OCI-LY7 (cell line): ENCODE results near the gene KAZN. TPM values are rescaled to one million over a fixed set of nuclear protein-coding genes. Genes with fewer than 3 reads are reported as not detected.

Experiments used
- BruUV-seq: library from RNA; stranded (reverse); fragments of 400-500 nt; replicated peaks from 2 replicates; lab custom pipeline; 2021; lab: Mats Ljungman, UMichigan
- CTCF ChIA-PET: fragments of 300-600 bp; sonication (Branson Sonifier 250); formaldehyde crosslinking; loops from one replicate; lab custom pipeline; 2022; ENCODE audit warnings: antibody characterized with exemption; ENCODE audit not compliant: unreplicated experiment; lab: Charles Lee
- POLR2A ChIA-PET: fragments of 300-600 bp; sonication (Branson Sonifier 250); formaldehyde crosslinking; loops from one replicate; lab custom pipeline; 2022; ENCODE audit warnings: antibody characterized with exemption; lab: Charles Lee
- DNase-seq: peaks from one replicate; pipeline ENCODE4 v3.0.0-alpha.2; 2015; ENCODE audit warnings: low spot score
- H2AFZ ChIP-seq: fragments of 200-600 bp; sonication (generic), shearing (Covaris generic); 2 replicates; pipeline ENCODE4 v1.6.1; 2014; ENCODE audit warnings: mild to moderate bottlenecking, antibody characterized with exemption, low read length, moderate library complexity
- H3K27ac ChIP-seq: fragments of 200-600 bp; sonication (generic); 2 replicates; pipeline ENCODE4 v1.5.1; 2014; ENCODE audit warnings: mixed run types, low read depth, mild to moderate bottlenecking, moderate library complexity, low read length, inconsistent platforms; ENCODE audit not compliant: poor library complexity, severe bottlenecking
- H3K36me3 ChIP-seq: fragments of 200-600 bp; sonication (generic); 2 replicates; pipeline ENCODE4 v1.6.1; 2014; ENCODE audit warnings: mild to moderate bottlenecking, antibody characterized with exemption, low read length, moderate library complexity, mixed read lengths; ENCODE audit not compliant: insufficient read depth
- H3K4me1 ChIP-seq: fragments of 200-600 bp; sonication (generic); 2 replicates; pipeline ENCODE4 v1.5.1; 2014; ENCODE audit warnings: mild to moderate bottlenecking, low read length; ENCODE audit not compliant: insufficient read depth, poor library complexity, severe bottlenecking
- H3K4me2 ChIP-seq: fragments of 200-600 bp; sonication (generic); 2 replicates; pipeline ENCODE4 v1.6.1; 2014; ENCODE audit warnings: mild to moderate bottlenecking, low read length
- H3K4me3 ChIP-seq: fragments of 200-600 bp; sonication (generic); 2 replicates; pipeline ENCODE4 v1.5.1; 2014; ENCODE audit warnings: mild to moderate bottlenecking, low read depth, low read length; ENCODE audit not compliant: poor library complexity, severe bottlenecking
- H3K79me2 ChIP-seq: fragments of 200-600 bp; sonication (generic); 2 replicates; pipeline ENCODE4 v1.6.1; 2016; ENCODE audit warnings: low read depth, mild to moderate bottlenecking, low read length, moderate library complexity, mixed read lengths; ENCODE audit not compliant: insufficient read depth
- H3K9me2 ChIP-seq: fragments of 200-600 bp; sonication (generic); 2 replicates; pipeline ENCODE4 v1.6.1; 2016; ENCODE audit warnings: mild to moderate bottlenecking, low read length, mixed read lengths; ENCODE audit not compliant: insufficient read depth
- H3K9me3 ChIP-seq: fragments of 200-600 bp; sonication (generic); 2 replicates; pipeline ENCODE4 v1.6.1; 2014; ENCODE audit warnings: mild to moderate bottlenecking, mixed run types, low read length, mixed read lengths
- H4K20me1 ChIP-seq: fragments of 200-600 bp; sonication (generic); 2 replicates; pipeline ENCODE4 v1.6.1; 2014; ENCODE audit warnings: mild to moderate bottlenecking, antibody characterized with exemption, low read length, moderate library complexity, mixed read lengths; ENCODE audit not compliant: insufficient read depth
- CTCF ChIP-seq: fragments of 200-600 bp; sonication (generic); conservative IDR thresholded peaks from 2 replicates; pipeline ENCODE4 v1.5.1; 2014; ENCODE audit warnings: mild to moderate bottlenecking, antibody characterized with exemption, low read length, moderate library complexity, mixed read lengths
- EZH2phosphoT487 ChIP-seq: fragments of 200-600 bp; sonication (generic); IDR thresholded peaks from 2 replicates; pipeline ENCODE4 v1.6.1; 2018; ENCODE audit warnings: low read depth, borderline replicate concordance, mild to moderate bottlenecking, mixed run types, antibody characterized with exemption, low read length, moderate library complexity, mixed read lengths
- intact Hi-C: fragments of 100-400 bp; cut with micrococcal nuclease; formaldehyde crosslinking; loops from one replicate; pipeline ENCODE4 v1.10.0; 2022; ENCODE audit not compliant: unreplicated experiment
- total RNA-seq, 2 experiments: library from RNA; depleted of rRNA in 1 of 2; stranded (reverse); fragments of >200 nt in 1 of 2; shearing (Covaris generic) in 1 of 2; gene quantifications; 2 replicates each; pipeline ENCODE4 v1.2.3, GENCODE V29; 2014 to 2022

KAZN gene
- total RNA-seq, 2 experiments from 2014 or later: 0.40 to 2.4 TPM

- POLR2A ChIA-PET: no interaction called here
- no peak overlapping the region for H3K4me2 ChIP-seq
Measured at GRCh38 chr1:14901371-14901954, 303.0 kb downstream of the KAZN start.

DNA sequence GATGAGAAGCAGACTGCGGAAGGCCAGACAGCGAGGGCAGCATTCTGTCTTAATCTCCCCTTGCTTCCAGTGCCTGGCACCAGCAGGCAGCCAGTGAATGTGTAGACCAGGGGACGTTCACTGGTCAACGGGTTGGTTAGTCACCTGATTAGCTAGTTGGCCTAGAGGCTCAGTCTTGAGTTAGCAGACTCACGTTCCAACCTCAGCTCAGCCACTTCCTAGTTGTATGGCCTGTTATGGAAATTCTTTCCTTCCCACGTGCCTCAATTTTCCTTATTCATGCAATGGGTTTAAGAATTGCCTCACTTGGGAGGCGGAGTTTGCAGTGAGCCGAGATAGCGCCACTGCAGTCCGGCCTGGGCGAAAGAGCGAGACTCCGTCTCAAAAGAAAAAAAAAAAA, 305.4 kb downstream of the KAZN start:
- CTCF ChIA-PET: no interaction called here
- Histone ChIP-seq H3K79me2 (no peaks in the 10 kb centered on the region), H3K4me1 (no peaks in the 10 kb centered on the region), H3K4me3 (no peak overlapping the region), H3K27ac (no peak overlapping the region), H4K20me1 (no peaks in the 10 kb centered on the region), H3K9me2 (no peaks in the 10 kb centered on the region), H2AFZ (no peak overlapping the region), H3K9me3 (no peaks in the 10 kb centered on the region), H3K4me2 (no peak overlapping the region), H3K36me3 (no peaks in the 10 kb centered on the region)
- no TSS peak for BruUV-seq
- intact Hi-C loops: no loop called here
- POLR2A ChIA-PET: no interaction called here
- TF ChIP-seq CTCF (no peak), EZH2phosphoT487 (no peak)
- no peak for DNase-seq

More at GRCh38 chr1:14901371-14901954, 303.0 kb downstream of the KAZN start:
- Histone ChIP-seq H3K9me2 (no peaks in the 10 kb centered on the region), H3K79me2 (no peaks in the 10 kb centered on the region), H3K9me3 (no peaks in the 10 kb centered on the region), H3K27ac (no peak overlapping the region), H3K36me3 (no peaks in the 10 kb centered on the region), H2AFZ (no peak overlapping the region), H3K4me1 (no peaks in the 10 kb centered on the region), H3K4me3 (no peak overlapping the region), H4K20me1 (no peaks in the 10 kb centered on the region)
- intact Hi-C loops: no loop called here
- BruUV-seq: no TSS peak
- TF ChIP-seq CTCF (no peak), EZH2phosphoT487 (no peak)
- no peak for DNase-seq
- CTCF ChIA-PET: no interaction called here

DNA sequence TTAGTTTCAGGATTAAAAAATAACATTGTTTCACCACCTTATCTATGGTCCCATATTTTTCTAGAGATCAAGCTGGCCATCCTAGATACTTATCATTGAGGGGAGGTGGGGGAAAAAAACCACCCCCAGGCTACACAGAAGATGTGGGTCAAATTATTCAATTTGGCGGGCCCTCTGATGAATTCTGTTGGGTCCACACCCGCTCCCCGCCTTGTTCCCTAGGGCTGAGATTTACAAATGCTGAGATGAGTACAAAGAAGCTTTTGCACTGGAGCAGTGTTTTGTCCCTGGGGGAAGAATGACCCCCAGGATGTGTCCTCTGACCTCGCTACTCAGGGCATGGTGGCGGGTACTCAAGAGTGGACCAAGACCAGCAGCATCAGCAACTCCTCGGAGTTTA, 308.2 kb downstream of the KAZN start:
- H3K79me2 ChIP-seq: no peaks in the 10 kb centered on the region
- no peak overlapping the region for H2AFZ ChIP-seq
- H3K4me1 ChIP-seq: no peaks in the 10 kb centered on the region
- no peak overlapping the region for H3K27ac ChIP-seq
- H3K9me2 ChIP-seq: no peaks in the 10 kb centered on the region
- DNase-seq: no peak
- intact Hi-C loops: no loop called here
- H3K4me2 ChIP-seq: no peak overlapping the region
- TF ChIP-seq EZH2phosphoT487 (no peak), CTCF (no peak)
- H3K9me3 ChIP-seq: no peaks in the 10 kb centered on the region
- ChIA-PET POLR2A (no interaction called here), CTCF (no interaction called here)
- no peaks in the 10 kb centered on the region for H4K20me1 ChIP-seq
- H3K4me3 ChIP-seq: no peak overlapping the region
- BruUV-seq: no TSS peak
- no peaks in the 10 kb centered on the region for H3K36me3 ChIP-seq
